HEK293 (cell line): ENCODE results near the gene LCNL1.

Source experiments
- CTCF ChIA-PET: fragments of 350-600 bp; formaldehyde crosslinking; extraction: SDS; loops from one replicate; lab custom pipeline; 2021; ENCODE audit warnings: antibody characterized with exemption; lab: Yijun Ruan, JAX
- POLR2A ChIA-PET: fragments of 300-600 bp; formaldehyde crosslinking; extraction: SDS; loops from one replicate; lab custom pipeline; 2020; ENCODE audit warnings: antibody characterized with exemption, inconsistent platforms; lab: Yijun Ruan, JAX
- H3K27ac ChIP-seq: fragments of 200-500 bp; sonication (Bioruptor generic); 2 replicates; pipeline ENCODE4 v1.5.1; 2014; ENCODE audit warnings: low read depth, low read length, control low read depth, inconsistent platforms; ENCODE audit errors: extremely low read depth
- H3K36me3 ChIP-seq, 2 experiments: fragments of 200-500 bp in 1 of 2; sonication (Bioruptor generic) in 1 of 2; 1 replicate in 1 of 2; 2 replicates in 1 of 2; pipeline ENCODE4 v1.5.1; 2014 to 2017; ENCODE audit warnings: inconsistent platforms in 2 of 2, low read length in 2 of 2; ENCODE audit not compliant: control insufficient read depth in 2 of 2, insufficient read depth in 1 of 2
- H3K4me1 ChIP-seq: fragments of 200-500 bp; sonication (Bioruptor generic); 2 replicates; pipeline ENCODE4 v1.5.1; 2014; ENCODE audit warnings: mild to moderate bottlenecking, low read length, inconsistent platforms; ENCODE audit not compliant: control insufficient read depth, insufficient read depth
- H3K4me3 ChIP-seq: 2 replicates; pipeline ENCODE4 v1.5.1; 2011; ENCODE audit warnings: low read depth, mild to moderate bottlenecking, control low read depth, low read length, moderate library complexity
- H3K9me3 ChIP-seq: fragments of 200-500 bp; sonication (Bioruptor generic); 2 replicates; pipeline ENCODE4 v1.5.1; 2014; ENCODE audit warnings: low read depth, low read length, inconsistent platforms; ENCODE audit not compliant: control insufficient read depth, insufficient read depth
- GLI4 ChIP-seq: fragments of 450-650 bp; formaldehyde crosslinking; IDR thresholded peaks from 2 replicates; pipeline ENCODE4 v1.5.1; 2016; ENCODE audit warnings: missing biosample characterization, missing genetic modification characterization
- OSR2 ChIP-seq: fragments of 450-650 bp; formaldehyde crosslinking; IDR thresholded peaks from 2 replicates; pipeline ENCODE4 v1.5.1; 2016; ENCODE audit warnings: missing biosample characterization, missing genetic modification characterization
- SALL2 ChIP-seq: fragments of 450-650 bp; formaldehyde crosslinking; IDR thresholded peaks from 2 replicates; pipeline ENCODE4 v1.5.0; 2017; ENCODE audit warnings: missing biosample characterization, mild to moderate bottlenecking, missing genetic modification characterization, borderline replicate concordance
- SCRT1 ChIP-seq: fragments of 450-650 bp; formaldehyde crosslinking; IDR thresholded peaks from 2 replicates; pipeline ENCODE4 v1.5.1; 2016; ENCODE audit warnings: missing biosample characterization, missing genetic modification characterization, borderline replicate concordance
- SP2 ChIP-seq: fragments of 450-650 bp; formaldehyde crosslinking; IDR thresholded peaks from 2 replicates; pipeline ENCODE4 v1.5.1; 2016; ENCODE audit warnings: missing biosample characterization, missing genetic modification characterization
- SP7 ChIP-seq: fragments of 450-650 bp; formaldehyde crosslinking; IDR thresholded peaks from 2 replicates; pipeline ENCODE4 v1.5.1; 2016; ENCODE audit warnings: missing biosample characterization, missing genetic modification characterization
- TRIM28 ChIP-seq: IDR thresholded peaks from 2 replicates; pipeline ENCODE4 v1.6.1; 2011; ENCODE audit warnings: low read length, control low read depth, borderline replicate concordance
- WT1 ChIP-seq: fragments of 450-650 bp; formaldehyde crosslinking; IDR thresholded peaks from 2 replicates; pipeline ENCODE4 v1.5.1; 2016; ENCODE audit warnings: missing biosample characterization, missing genetic modification characterization
- ZBTB1 ChIP-seq: fragments of 450-650 bp; formaldehyde crosslinking; IDR thresholded peaks from 2 replicates; pipeline ENCODE4 v1.5.1; 2016; ENCODE audit warnings: missing biosample characterization, missing genetic modification characterization
- ZBTB17 ChIP-seq: fragments of 450-650 bp; formaldehyde crosslinking; IDR thresholded peaks from 2 replicates; pipeline ENCODE4 v1.5.1; 2016; ENCODE audit warnings: missing biosample characterization, missing genetic modification characterization
- ZBTB8A ChIP-seq: fragments of 450-650 bp; formaldehyde crosslinking; IDR thresholded peaks from 2 replicates; pipeline ENCODE4 v1.5.1; 2016; ENCODE audit warnings: missing biosample characterization, missing genetic modification characterization
- ZEB2 ChIP-seq: fragments of 450-650 bp; formaldehyde crosslinking; IDR thresholded peaks from 2 replicates; pipeline ENCODE4 v1.5.1; 2016; ENCODE audit warnings: missing biosample characterization, missing genetic modification characterization
- ZNF146 ChIP-seq: fragments of 450-650 bp; formaldehyde crosslinking; IDR thresholded peaks from 2 replicates; pipeline ENCODE4 v1.5.1; 2016; ENCODE audit warnings: missing biosample characterization, missing genetic modification characterization
- ZNF157 ChIP-seq: fragments of 450-650 bp; formaldehyde crosslinking; IDR thresholded peaks from 2 replicates; pipeline ENCODE4 v1.5.1; 2016; ENCODE audit warnings: missing biosample characterization, missing genetic modification characterization
- ZNF16 ChIP-seq: fragments of 450-650 bp; formaldehyde crosslinking; IDR thresholded peaks from 2 replicates; pipeline ENCODE4 v1.5.1; 2016; ENCODE audit warnings: low read depth, missing biosample characterization, missing genetic modification characterization
- ZNF184 ChIP-seq: fragments of 450-650 bp; IDR thresholded peaks from 2 replicates; pipeline ENCODE4 v1.5.1; 2018; ENCODE audit warnings: missing biosample characterization, mild to moderate bottlenecking, missing genetic modification characterization
- ZNF19 ChIP-seq: fragments of 450-650 bp; formaldehyde crosslinking; IDR thresholded peaks from 2 replicates; pipeline ENCODE4; 2016; ENCODE audit warnings: missing biosample characterization, missing genetic modification characterization, low read depth
- ZNF2 ChIP-seq: fragments of 450-650 bp; formaldehyde crosslinking; IDR thresholded peaks from 2 replicates; pipeline ENCODE4 v1.5.1; 2016; ENCODE audit warnings: missing biosample characterization, missing genetic modification characterization
- ZNF266 ChIP-seq: fragments of 450-650 bp; formaldehyde crosslinking; IDR thresholded peaks from 2 replicates; pipeline ENCODE4 v1.5.1; 2016; ENCODE audit warnings: missing biosample characterization, missing genetic modification characterization, low read depth
- ZNF292 ChIP-seq: fragments of 450-650 bp; formaldehyde crosslinking; IDR thresholded peaks from 2 replicates; pipeline ENCODE4 v1.5.1; 2016; ENCODE audit warnings: low read depth, missing biosample characterization, missing genetic modification characterization, borderline replicate concordance
- ZNF311 ChIP-seq: fragments of 450-650 bp; formaldehyde crosslinking; IDR thresholded peaks from 2 replicates; pipeline ENCODE4 v1.5.1; 2017; ENCODE audit warnings: missing biosample characterization, missing genetic modification characterization, borderline replicate concordance
- ZNF354C ChIP-seq: fragments of 450-650 bp; formaldehyde crosslinking; IDR thresholded peaks from 2 replicates; pipeline ENCODE4 v1.5.1; 2016; ENCODE audit warnings: missing biosample characterization, missing genetic modification characterization, low read depth, borderline replicate concordance
- ZNF416 ChIP-seq: fragments of 450-650 bp; formaldehyde crosslinking; IDR thresholded peaks from 2 replicates; pipeline ENCODE4 v1.5.1; 2016; ENCODE audit warnings: missing biosample characterization, missing genetic modification characterization
- ZNF558 ChIP-seq: fragments of 450-650 bp; formaldehyde crosslinking; IDR thresholded peaks from 2 replicates; pipeline ENCODE4 v1.5.1; 2016; ENCODE audit warnings: missing biosample characterization, missing genetic modification characterization
- ZNF561 ChIP-seq: fragments of 450-650 bp; IDR thresholded peaks from 2 replicates; pipeline ENCODE4 v1.5.1; 2018; ENCODE audit warnings: missing biosample characterization, missing genetic modification characterization, borderline replicate concordance
- ZNF660 ChIP-seq: fragments of 450-650 bp; IDR thresholded peaks from 2 replicates; pipeline ENCODE4 v1.5.1; 2018; ENCODE audit warnings: missing biosample characterization, mild to moderate bottlenecking, missing genetic modification characterization
- TF ChIP-seq, protein P1 (sequence below): fragments of 450-650 bp; formaldehyde crosslinking; IDR thresholded peaks from 2 replicates; pipeline ENCODE4 v1.5.1; 2016; ENCODE audit warnings: missing biosample characterization, missing genetic modification characterization
- TF ChIP-seq, protein P2 (sequence below): fragments of 450-650 bp; formaldehyde crosslinking; IDR thresholded peaks from 2 replicates; pipeline ENCODE4 v1.5.1; 2016; ENCODE audit warnings: missing biosample characterization, missing genetic modification characterization
- TF ChIP-seq, protein P3 (sequence below): fragments of 450-650 bp; formaldehyde crosslinking; IDR thresholded peaks from 2 replicates; pipeline ENCODE4 v1.5.1; 2016; ENCODE audit warnings: missing biosample characterization, missing genetic modification characterization
- TF ChIP-seq, protein P4 (sequence below): sonication (generic); formaldehyde crosslinking; IDR thresholded peaks from 2 replicates; pipeline ENCODE4 v1.8.1; 2022; ENCODE audit warnings: mild to moderate bottlenecking, moderate library complexity, missing genetic modification reagents

LCNL1 gene

DNA sequence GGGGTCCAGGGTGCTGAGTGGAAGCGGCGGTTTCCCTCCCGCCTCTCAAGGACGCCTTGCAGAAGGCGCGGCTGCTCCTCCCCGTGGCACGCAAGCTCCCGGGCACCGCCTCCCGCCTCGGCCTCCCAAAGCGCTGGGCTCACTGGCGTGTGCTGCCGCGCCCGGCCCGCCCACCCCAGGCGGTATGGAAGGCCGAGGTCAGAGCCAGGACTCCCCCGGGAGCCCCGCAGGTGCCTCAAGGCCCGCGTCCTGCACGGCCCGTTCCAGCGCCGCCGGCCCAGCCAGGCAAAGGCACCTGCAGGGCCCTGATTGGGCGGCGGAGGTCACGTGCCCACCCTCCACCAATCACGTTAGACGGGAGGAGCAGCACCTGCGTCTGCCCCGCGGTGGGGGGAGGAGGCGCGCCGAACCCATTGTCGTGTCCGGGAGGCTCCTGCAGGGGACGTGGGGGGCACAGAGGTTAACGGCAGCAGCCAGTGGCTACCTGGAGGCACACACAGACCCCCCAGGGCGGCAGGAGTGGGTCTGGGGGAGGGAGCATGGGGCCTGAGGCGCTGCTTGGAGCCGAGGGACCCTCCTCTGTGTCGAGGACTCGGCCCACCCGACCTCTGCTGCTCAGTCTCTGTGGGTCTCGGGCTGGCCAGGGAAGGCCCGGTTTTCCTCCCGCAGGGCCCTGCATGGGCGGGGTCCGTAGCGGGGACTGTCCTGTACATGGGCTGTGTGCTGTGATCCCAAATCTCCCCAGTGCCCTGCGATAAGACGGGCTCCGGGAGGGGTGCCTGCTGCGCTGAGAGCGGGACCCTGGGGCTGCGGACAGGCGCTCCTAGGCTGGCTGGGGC, 32.8 kb upstream of the LCNL1 start (continued):
- TF ChIP-seq ZNF19 (tag by site-specific recombination) (no peak), ZNF184 (tag by site-specific recombination) (no peak), ZNF354C (tag by site-specific recombination) (no peak), SALL2 (tag by site-specific recombination) (no peak), ZNF561 (tag by site-specific recombination) (peak; percentile 76; the same call in 1 of the 2 replicates), GLI4 (peak; percentile 96), ZBTB8A (tag by site-specific recombination) (peak; percentile 98), ZNF266 (tag by site-specific recombination) (no peak), WT1 (tag by site-specific recombination) (peak; percentile 22; the same call in 1 of the 2 replicates), ZNF2 (tag by site-specific recombination) (peak; percentile 49), ZNF311 (no peak), TRIM28 (no peak), ZNF558 (tag by site-specific recombination) (no peak), ZNF292 (tag by site-specific recombination) (no peak), ZBTB17 (tag by site-specific recombination) (peak; percentile 66; the same call in 1 of the 2 replicates), ZEB2 (tag by site-specific recombination) (peak; percentile 75; the same call in 1 of the 2 replicates), SP7 (tag by site-specific recombination) (peak; percentile 76)
- TF ChIP-seq, protein P1, sequence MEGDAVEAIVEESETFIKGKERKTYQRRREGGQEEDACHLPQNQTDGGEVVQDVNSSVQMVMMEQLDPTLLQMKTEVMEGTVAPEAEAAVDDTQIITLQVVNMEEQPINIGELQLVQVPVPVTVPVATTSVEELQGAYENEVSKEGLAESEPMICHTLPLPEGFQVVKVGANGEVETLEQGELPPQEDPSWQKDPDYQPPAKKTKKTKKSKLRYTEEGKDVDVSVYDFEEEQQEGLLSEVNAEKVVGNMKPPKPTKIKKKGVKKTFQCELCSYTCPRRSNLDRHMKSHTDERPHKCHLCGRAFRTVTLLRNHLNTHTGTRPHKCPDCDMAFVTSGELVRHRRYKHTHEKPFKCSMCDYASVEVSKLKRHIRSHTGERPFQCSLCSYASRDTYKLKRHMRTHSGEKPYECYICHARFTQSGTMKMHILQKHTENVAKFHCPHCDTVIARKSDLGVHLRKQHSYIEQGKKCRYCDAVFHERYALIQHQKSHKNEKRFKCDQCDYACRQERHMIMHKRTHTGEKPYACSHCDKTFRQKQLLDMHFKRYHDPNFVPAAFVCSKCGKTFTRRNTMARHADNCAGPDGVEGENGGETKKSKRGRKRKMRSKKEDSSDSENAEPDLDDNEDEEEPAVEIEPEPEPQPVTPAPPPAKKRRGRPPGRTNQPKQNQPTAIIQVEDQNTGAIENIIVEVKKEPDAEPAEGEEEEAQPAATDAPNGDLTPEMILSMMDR (tag by site-specific recombination), result peak; percentile 86

DNA sequence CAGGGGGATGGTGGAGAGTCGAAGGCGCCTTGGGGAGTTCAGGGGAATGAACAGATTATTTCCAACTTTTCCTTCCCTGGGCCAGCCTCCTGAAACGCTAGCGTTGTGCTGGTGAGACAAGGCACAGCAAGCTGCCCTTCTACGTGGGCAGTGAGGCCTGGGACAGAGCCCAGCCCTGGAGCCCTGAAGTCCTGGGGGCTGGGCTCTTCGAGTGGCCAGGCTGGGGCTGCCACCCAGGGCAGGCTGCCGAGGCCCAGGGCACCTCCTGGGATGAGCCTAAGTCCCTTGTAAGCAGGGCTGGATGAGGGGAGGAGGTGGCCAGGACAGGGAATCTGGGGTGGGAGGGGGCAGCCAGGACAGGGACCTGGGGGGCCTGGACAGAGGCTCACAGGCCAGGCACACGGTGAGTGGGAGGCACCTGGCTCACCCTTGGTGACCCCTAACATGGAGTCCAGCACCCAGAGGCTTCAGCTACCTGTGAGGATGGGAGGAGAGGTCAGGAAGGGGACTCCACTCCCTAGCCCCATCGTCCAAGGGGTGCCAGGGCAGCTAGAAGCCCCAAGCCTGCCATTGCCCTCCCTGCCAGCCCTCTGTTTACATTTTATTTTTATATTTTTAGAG, 32.0 kb upstream of the LCNL1 start:
- no peak overlapping the region; the same call in 1 of the 2 replicates for H3K4me3 ChIP-seq
- CTCF ChIA-PET, result interaction anchor here (0.9 to 1.4 kb wide), 3 partner anchors 25 to 84 kb away, joined by 3 to 5 read pairs (median 4); partner anchors contain the start of gene PAXX
- H3K36me3 ChIP-seq, result no peaks in the 10 kb centered on the region
- no peaks in the 10 kb centered on the region for H3K9me3 ChIP-seq
- H3K27ac ChIP-seq, result peak overlapping the region; percentile 76; the same call in 1 of the 2 replicates
- no peaks in the 10 kb centered on the region; the same call in 1 of the 2 replicates for H3K4me1 ChIP-seq
- POLR2A ChIA-PET, result interaction anchor here (0.5 to 4.9 kb wide), 5 partner anchors 15 to 136 kb away, joined by 3 to 24 read pairs (median 3); partner anchors contain the start of genes PAXX and SAPCD2
- TF ChIP-seq, protein P2, sequence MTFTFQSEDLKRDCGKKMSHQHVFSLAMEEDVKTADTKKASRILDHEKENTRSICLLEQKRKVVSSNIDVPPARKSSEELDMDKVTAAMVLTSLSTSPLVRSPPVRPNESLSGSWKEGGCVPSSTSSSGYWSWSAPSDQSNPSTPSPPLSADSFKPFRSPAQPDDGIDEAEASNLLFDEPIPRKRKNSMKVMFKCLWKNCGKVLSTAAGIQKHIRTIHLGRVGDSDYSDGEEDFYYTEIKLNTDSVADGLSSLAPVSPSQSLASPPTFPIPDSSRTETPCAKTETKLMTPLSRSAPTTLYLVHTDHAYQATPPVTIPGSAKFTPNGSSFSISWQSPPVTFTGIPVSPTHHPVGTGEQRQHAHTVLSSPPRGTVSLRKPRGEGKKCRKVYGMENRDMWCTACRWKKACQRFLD (tag by site-specific recombination), result no peak
- TF ChIP-seq ZNF146 (tag by site-specific recombination), result no peak
- no peak for TF ChIP-seq ZBTB1 (tag by site-specific recombination)
- TF ChIP-seq ZNF292 (tag by site-specific recombination), result no peak
- no peak for TF ChIP-seq ZNF660 (tag by site-specific recombination)
- TF ChIP-seq, protein P3, sequence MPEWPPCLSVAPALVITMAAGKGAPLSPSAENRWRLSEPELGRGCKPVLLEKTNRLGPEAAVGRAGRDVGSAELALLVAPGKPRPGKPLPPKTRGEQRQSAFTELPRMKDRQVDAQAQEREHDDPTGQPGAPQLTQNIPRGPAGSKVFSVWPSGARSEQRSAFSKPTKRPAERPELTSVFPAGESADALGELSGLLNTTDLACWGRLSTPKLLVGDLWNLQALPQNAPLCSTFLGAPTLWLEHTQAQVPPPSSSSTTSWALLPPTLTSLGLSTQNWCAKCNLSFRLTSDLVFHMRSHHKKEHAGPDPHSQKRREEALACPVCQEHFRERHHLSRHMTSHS (tag by site-specific recombination), result no peak
- TF ChIP-seq, protein P4, sequence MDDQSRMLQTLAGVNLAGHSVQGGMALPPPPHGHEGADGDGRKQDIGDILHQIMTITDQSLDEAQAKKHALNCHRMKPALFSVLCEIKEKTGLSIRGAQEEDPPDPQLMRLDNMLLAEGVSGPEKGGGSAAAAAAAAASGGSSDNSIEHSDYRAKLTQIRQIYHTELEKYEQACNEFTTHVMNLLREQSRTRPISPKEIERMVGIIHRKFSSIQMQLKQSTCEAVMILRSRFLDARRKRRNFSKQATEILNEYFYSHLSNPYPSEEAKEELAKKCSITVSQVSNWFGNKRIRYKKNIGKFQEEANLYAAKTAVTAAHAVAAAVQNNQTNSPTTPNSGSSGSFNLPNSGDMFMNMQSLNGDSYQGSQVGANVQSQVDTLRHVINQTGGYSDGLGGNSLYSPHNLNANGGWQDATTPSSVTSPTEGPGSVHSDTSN (CRISPR knock-in tag), result no peak
- TF ChIP-seq OSR2 (tag by site-specific recombination), result no peak
- no peak for TF ChIP-seq SP2
- no peak for TF ChIP-seq SCRT1
- no peak for TF ChIP-seq ZNF16 (tag by site-specific recombination)
- TF ChIP-seq WT1 (tag by site-specific recombination), result no peak
- TF ChIP-seq ZNF416 (tag by site-specific recombination), result no peak
- TF ChIP-seq ZNF157, result no peak
